H1 (cell line): ENCODE results near the gene BCAR1. TPM values are rescaled to one million over a fixed set of nuclear protein-coding genes. Genes with fewer than 3 reads are reported as not detected.

ENCODE experiments used
- CTCF ChIA-PET: fragments of 300-600 bp; sonication (Branson Sonifier 250); formaldehyde crosslinking; loops from one replicate; lab custom pipeline; 2021; ENCODE audit not compliant: partially characterized antibody; lab: Charles Lee
- POLR2A ChIA-PET: fragments of 300-600 bp; sonication (Branson Sonifier 250); formaldehyde crosslinking; loops from one replicate; lab custom pipeline; 2021; ENCODE audit warnings: inconsistent platforms; ENCODE audit not compliant: partially characterized antibody; lab: Charles Lee
- DNase-seq, 2 experiments: peaks; one replicate each; pipeline versions ENCODE4 v3.0.0 to v3.0.0-alpha.2; 2010 to 2022; ENCODE audit warnings: low spot score in 2 of 2, low read depth in 1 of 2, mixed read lengths in 1 of 2
- FAIRE-seq: peaks from 2 replicates; lab custom pipeline; 2011; peaks lifted over from hg19 to GRCh38; lab: Jason Lieb, UNC
- H2AFZ ChIP-seq: 2 replicates; pipeline ENCODE4 v1.8.1; 2012; ENCODE audit warnings: low read length, inconsistent platforms
- H2AK5ac ChIP-seq: 2 replicates; pipeline ENCODE4 v1.6.1; 2013; ENCODE audit warnings: low read depth, low read length
- H2BK120ac ChIP-seq: replicated peaks from 2 replicates; pipeline ENCODE3; 2013; ENCODE audit warnings: low read depth, low read length, inconsistent platforms
- H2BK12ac ChIP-seq: 2 replicates; pipeline ENCODE4 v1.6.1; 2013; ENCODE audit warnings: low read depth, low read length
- H2BK15ac ChIP-seq: 2 replicates; pipeline ENCODE4 v1.6.1; 2013; ENCODE audit warnings: low read length
- H2BK20ac ChIP-seq: 2 replicates; pipeline ENCODE4 v1.6.1; 2013; ENCODE audit warnings: low read length
- H2BK5ac ChIP-seq: 2 replicates; pipeline ENCODE4 v1.6.1; 2013; ENCODE audit warnings: low read depth, low read length
- H3K14ac ChIP-seq: 2 replicates; pipeline ENCODE4 v1.6.1; 2013; ENCODE audit warnings: inconsistent platforms; ENCODE audit not compliant: insufficient read length
- H3K18ac ChIP-seq: 2 replicates; pipeline ENCODE4 v1.6.1; 2013; ENCODE audit warnings: low read length; ENCODE audit errors: extremely low read depth
- H3K23ac ChIP-seq: 2 replicates; pipeline ENCODE4 v1.6.1; 2013; ENCODE audit warnings: inconsistent platforms; ENCODE audit not compliant: insufficient read length
- H3K23me2 ChIP-seq: 2 replicates; pipeline ENCODE4 v1.6.1; 2013; ENCODE audit warnings: low read depth, low read length
- H3K27ac ChIP-seq: 2 replicates; pipeline ENCODE4 v1.6.1; 2011; ENCODE audit warnings: low read depth, low read length, inconsistent platforms
- H3K27me3 ChIP-seq, 4 experiments: replicated peaks in 1 of 4; 1 replicate in 1 of 4; 2 replicates in 3 of 4; pipeline versions ENCODE4 v1.6.1 to v1.8.1; 2011 to 2013; ENCODE audit warnings: low read length in 3 of 4, mild to moderate bottlenecking in 3 of 4, inconsistent platforms in 2 of 4, mixed read lengths in 2 of 4, moderate library complexity in 1 of 4; ENCODE audit not compliant: control insufficient read depth in 3 of 4, insufficient read depth in 3 of 4; ENCODE audit errors: extremely low read depth in 1 of 4
- H3K36me3 ChIP-seq, 4 experiments: 2 replicates each; pipeline versions ENCODE4 v1.6.1 to v1.8.1; 2011 to 2013; ENCODE audit warnings: mild to moderate bottlenecking in 4 of 4, low read length in 3 of 4, moderate library complexity in 2 of 4, control low read depth in 1 of 4, inconsistent platforms in 1 of 4; ENCODE audit not compliant: insufficient read depth in 4 of 4, control insufficient read depth in 2 of 4
- H3K4ac ChIP-seq: replicated peaks from 2 replicates; pipeline ENCODE3; 2013; ENCODE audit warnings: low read length, low read depth, mixed read lengths, inconsistent platforms; ENCODE audit not compliant: insufficient read length
- H3K4me1 ChIP-seq, 4 experiments: replicated peaks in 1 of 4; 1 replicate in 1 of 4; 2 replicates in 3 of 4; pipeline versions ENCODE4 v1.6.1 to v1.8.1; 2011 to 2013; ENCODE audit warnings: low read length in 3 of 4, inconsistent platforms in 2 of 4, mixed read lengths in 1 of 4; ENCODE audit not compliant: insufficient read depth in 4 of 4, control insufficient read depth in 3 of 4
- H3K4me2 ChIP-seq, 2 experiments: 2 replicates each; pipeline versions ENCODE4 v1.6.1 to v1.8.1; 2011 to 2013; ENCODE audit warnings: low read depth in 2 of 2, low read length in 2 of 2, control low read depth in 1 of 2, inconsistent platforms in 1 of 2, mild to moderate bottlenecking in 1 of 2; ENCODE audit not compliant: insufficient read depth in 1 of 2
- H3K4me3 ChIP-seq, 4 experiments: fragments of 200-600, 300-600 bp in 1 of 4; sonication (generic), shearing (Covaris generic), sonication (Bioruptor Twin) in 1 of 4; 2 replicates each; pipeline versions ENCODE4 v1.5.1 to v1.8.1; 2011 to 2016; ENCODE audit warnings: low read length in 4 of 4, low read depth in 3 of 4, control low read depth in 2 of 4, inconsistent platforms in 2 of 4, mild to moderate bottlenecking in 2 of 4, mixed read lengths in 1 of 4, moderate library complexity in 1 of 4; ENCODE audit not compliant: insufficient read depth in 2 of 4; ENCODE audit errors: extremely low read depth in 1 of 4
- H3K56ac ChIP-seq: replicated peaks from 2 replicates; pipeline ENCODE3; 2013; ENCODE audit warnings: low read depth, mild to moderate bottlenecking, mixed read lengths, low read length, inconsistent platforms; ENCODE audit not compliant: insufficient read length
- H3K79me1 ChIP-seq: 2 replicates; pipeline ENCODE4 v1.6.1; 2013; ENCODE audit warnings: low read depth, low read length, control low read depth
- H3K79me2 ChIP-seq, 2 experiments: 2 replicates each; pipeline versions ENCODE4 v1.6.1 to v1.8.1; 2012 to 2013; ENCODE audit warnings: low read length in 2 of 2, mild to moderate bottlenecking in 2 of 2, inconsistent platforms in 1 of 2; ENCODE audit not compliant: insufficient read depth in 2 of 2, control insufficient read depth in 1 of 2
- H3K9ac ChIP-seq, 4 experiments: replicated peaks in 1 of 4; 1 replicate in 1 of 4; 2 replicates in 3 of 4; pipeline versions ENCODE4 v1.6.1 to v1.8.1; 2011 to 2013; ENCODE audit warnings: low read depth in 3 of 4, low read length in 3 of 4, control low read depth in 2 of 4, mild to moderate bottlenecking in 2 of 4, moderate library complexity in 2 of 4, inconsistent platforms in 1 of 4; ENCODE audit errors: extremely low read depth in 1 of 4
- H3K9me3 ChIP-seq, 2 experiments: 2 replicates each; pipeline versions ENCODE4 v1.6.1 to v1.8.1; 2012 to 2013; ENCODE audit warnings: mild to moderate bottlenecking in 2 of 2, moderate library complexity in 2 of 2, control low read depth in 1 of 2, inconsistent platforms in 1 of 2, low read depth in 1 of 2, low read length in 1 of 2, mixed read lengths in 1 of 2; ENCODE audit not compliant: insufficient read depth in 2 of 2
- H4K20me1 ChIP-seq, 2 experiments: replicated peaks in 1 of 2; 2 replicates each; pipeline versions ENCODE3 to v1.8.1; 2011 to 2013; ENCODE audit warnings: inconsistent platforms in 2 of 2, low read length in 2 of 2, mild to moderate bottlenecking in 1 of 2; ENCODE audit not compliant: insufficient read depth in 2 of 2, control insufficient read depth in 1 of 2
- H4K5ac ChIP-seq: 2 replicates; pipeline ENCODE4 v1.6.1; 2013; ENCODE audit warnings: low read length, low read depth, mixed read lengths, inconsistent platforms; ENCODE audit not compliant: insufficient read length
- H4K8ac ChIP-seq: 2 replicates; pipeline ENCODE4 v1.8.0; 2013; ENCODE audit warnings: mild to moderate bottlenecking, moderate library complexity, low read length, inconsistent platforms; ENCODE audit not compliant: insufficient read depth; ENCODE audit errors: extremely low read depth
- H4K91ac ChIP-seq: replicated peaks from 2 replicates; pipeline ENCODE3; 2013; ENCODE audit warnings: low read length, mixed read lengths, inconsistent platforms; ENCODE audit not compliant: insufficient read length
- ASH2L ChIP-seq: fragments of 200-600, 300-600 bp; sonication (generic); IDR thresholded peaks from one replicate; pipeline ENCODE4 v1.7.1; 2017; ENCODE audit warnings: low read length
- EP300 ChIP-seq, 2 experiments: IDR thresholded peaks; 1 replicate in 1 of 2; 2 replicates in 1 of 2; pipeline ENCODE4 v1.6.1; 2011 to 2012; ENCODE audit warnings: low read depth in 2 of 2, low read length in 2 of 2, mild to moderate bottlenecking in 2 of 2, borderline replicate concordance in 1 of 2, inconsistent platforms in 1 of 2, moderate library complexity in 1 of 2
- GABPA ChIP-seq: IDR thresholded peaks from 2 replicates; pipeline ENCODE4 v1.6.1; 2011; ENCODE audit warnings: mild to moderate bottlenecking, low read length, moderate library complexity, borderline replicate concordance; ENCODE audit not compliant: insufficient read depth
- JUND ChIP-seq: IDR thresholded peaks from 2 replicates; pipeline ENCODE4 v1.6.1; 2011; ENCODE audit warnings: mild to moderate bottlenecking, improper control_type of control experiment, low read length
- POLR2AphosphoS5 ChIP-seq: IDR thresholded peaks from 2 replicates; pipeline ENCODE4 v1.6.1; 2011; ENCODE audit warnings: low read depth, low read length
- RAD21 ChIP-seq, 2 experiments: IDR thresholded peaks in 1 of 2; conservative IDR thresholded peaks in 1 of 2; 2 replicates each; pipeline ENCODE4 v1.6.1; 2011; ENCODE audit warnings: low read depth in 2 of 2, low read length in 2 of 2, improper control_type of control experiment in 1 of 2, inconsistent platforms in 1 of 2, mild to moderate bottlenecking in 1 of 2, moderate library complexity in 1 of 2
- RBBP5 ChIP-seq: IDR thresholded peaks from 2 replicates; pipeline ENCODE4 v1.7.1; 2012; ENCODE audit warnings: low read depth, mild to moderate bottlenecking, inconsistent platforms, low read length, moderate library complexity, borderline replicate concordance
- SIN3A ChIP-seq, 2 experiments: IDR thresholded peaks in 1 of 2; conservative IDR thresholded peaks in 1 of 2; 2 replicates each; pipeline ENCODE4 v1.6.1; 2011 to 2012; ENCODE audit warnings: low read length in 2 of 2, improper control_type of control experiment in 1 of 2, low read depth in 1 of 2, mild to moderate bottlenecking in 1 of 2
- SP2 ChIP-seq: IDR thresholded peaks from 2 replicates; pipeline ENCODE4 v1.6.1; 2012; ENCODE audit warnings: mild to moderate bottlenecking, low read length, inconsistent platforms
- SRF ChIP-seq: IDR thresholded peaks from 2 replicates; pipeline ENCODE4 v1.6.1; 2011; ENCODE audit warnings: mild to moderate bottlenecking, low read depth, low read length, moderate library complexity
- SUZ12 ChIP-seq: fragments of 200-600 bp; sonication (generic); IDR thresholded peaks from 2 replicates; pipeline ENCODE4 v1.6.1; 2012; ENCODE audit warnings: mild to moderate bottlenecking, inconsistent platforms, low read length, moderate library complexity, mixed read lengths
- WGBS, 2 experiments: shearing (Covaris generic) in 1 of 2; methylation state at CpG; one replicate each; pipeline versions ENCODE4 v1.1.6 to v1.1.7; 2013 to 2015; ENCODE audit warnings: low lambda C conversion rate in 2 of 2, mixed read lengths in 2 of 2, inconsistent platforms in 1 of 2, low coverage in 1 of 2, missing lambda C conversion rate in 1 of 2; ENCODE audit not compliant: insufficient replicate concordance in 2 of 2, insufficient coverage in 1 of 2, insufficient read length in 1 of 2; ENCODE audit errors: extremely low coverage in 1 of 2, missing lambda C conversion rate in 1 of 2; 5-methylcytosine and 5-hydroxymethylcytosine counted together
- polyA plus RNA-seq, 7 experiments: library from polyadenylated mRNA; depleted of rRNA in 3 of 7; stranded (reverse) in 5 of 7; unstranded in 2 of 7; fragments of >200 nt in 5 of 7; fragments of 200-250 nt in 2 of 7; gene quantifications; 1 replicate in 5 of 7; 2 replicates in 1 of 7; 4 replicates in 1 of 7; pipeline versions ENCODE4 v1.2.1 to v1.2.3, GENCODE V29; 2011 to 2013; ENCODE audit warnings: missing spikeins in 2 of 7, mixed read lengths in 2 of 7
- total RNA-seq: library from RNA; stranded (reverse); fragmentation: NEBNext Ultra II Directional; extraction: Animal tissue kit (Norgen Biotek cat#: 25700); gene quantifications from 2 replicates; pipeline ENCODE4 v1.2.1, GENCODE V29; 2021

The BCAR1 gene
- total and polyA plus RNA-seq, 2 of the 8 experiments (the other 6 are each of a cell fraction or from before 2014, with no cell fraction given): 59.8 to 105 TPM

DNA sequence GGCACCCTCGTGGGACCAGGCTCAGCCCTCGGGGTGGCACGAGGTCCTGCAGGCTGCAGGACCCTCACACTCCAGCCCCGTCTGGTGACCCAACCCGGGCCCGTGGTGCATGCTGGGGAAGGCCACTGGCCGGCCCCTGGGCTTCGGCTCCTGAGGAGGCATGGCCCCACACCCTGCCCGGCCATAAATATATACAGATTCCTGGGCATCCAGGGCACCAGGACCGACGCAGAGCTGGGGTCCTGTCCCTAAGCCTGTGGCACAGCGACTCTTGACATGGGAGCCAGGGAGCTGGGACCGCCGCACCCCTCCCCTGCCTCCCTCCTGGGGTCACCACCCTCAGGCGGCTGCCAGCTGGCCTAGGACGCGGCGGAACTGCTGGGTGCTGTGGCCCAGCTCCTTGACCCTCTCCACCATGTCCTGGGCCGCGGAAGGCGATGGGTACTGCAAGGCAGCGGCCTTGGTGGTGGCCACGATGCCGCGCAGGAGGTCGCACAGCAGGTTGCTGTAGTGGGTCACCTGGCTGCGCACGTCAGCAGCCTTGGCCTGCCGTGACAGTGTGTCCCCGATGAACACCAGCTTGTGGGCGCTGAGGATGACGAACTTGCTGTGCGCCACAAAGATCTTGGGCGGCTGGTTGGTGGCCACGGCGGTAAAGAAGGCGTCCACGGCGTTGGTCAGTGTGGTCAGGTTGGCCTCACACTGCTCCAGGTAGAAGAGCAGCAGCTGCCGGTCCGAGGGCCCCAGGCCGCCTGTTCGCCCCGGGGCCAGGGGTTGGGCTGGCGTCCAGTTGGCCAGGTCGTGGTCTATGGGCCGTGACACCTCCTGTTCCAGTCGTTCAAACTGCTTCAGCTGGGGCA lies 22.0 kb downstream of the BCAR1 start:
- FAIRE-seq (no peak), DNase-seq (no peak)
- WGBS, 2 experiments: 93% methylated on average over 44 of the region's 48 CpGs; no CpG with 5 or more reads in 1 of the 2 experiments
- ChIA-PET POLR2A (interaction anchor here (0.6 to 22.7 kb wide), 9 partner anchors 8 to 70 kb away, joined by 3 to 375 read pairs (median 3); partner anchors contain the start of genes BCAR1 and CTRB2), CTCF (interaction anchor here (0.6 to 3.0 kb wide), 8 partner anchors 9 to 292 kb away, joined by 3 to 10 read pairs (median 4); no protein-coding TSS in a partner anchor)
- no peak overlapping the region for H4K5ac ChIP-seq
- H2AK5ac ChIP-seq: no peak overlapping the region
- no peak overlapping the region for H3K27ac ChIP-seq
- H3K79me1 ChIP-seq: no peaks in the 10 kb centered on the region
- H2BK12ac ChIP-seq: no peak overlapping the region
- no peaks in the 10 kb centered on the region for H3K27me3 ChIP-seq
- no peak overlapping the region for H4K91ac ChIP-seq
- no peak overlapping the region for H2BK120ac ChIP-seq
- no peaks in the 10 kb centered on the region for H3K79me2 ChIP-seq
- no peak overlapping the region for H2AFZ ChIP-seq
- H3K36me3 ChIP-seq: peaks cover 10 to 26% (median 21%) of the 10 kb centered on the region in 4 experiments
- no peak overlapping the region for H3K14ac ChIP-seq
- H2BK20ac ChIP-seq: no peak overlapping the region
- no peak overlapping the region; the same call in 1 of the 2 replicates for H4K8ac ChIP-seq
- no peak overlapping the region for H3K18ac ChIP-seq
- no peak overlapping the region for H2BK15ac ChIP-seq
- no peaks in the 10 kb centered on the region for H3K23me2 ChIP-seq
- H3K56ac ChIP-seq: no peak overlapping the region
- H3K23ac ChIP-seq: no peak overlapping the region
- H2BK5ac ChIP-seq: 0 out of 2 replicates have a peak overlapping the region, but pooled peaks have one; percentile 24
- H4K20me1 ChIP-seq: peaks cover 5 to 11% of the 10 kb centered on the region in 2 experiments
- H3K4me1 ChIP-seq: peaks cover 0 to 4% (median 0%) of the 10 kb centered on the region in 4 experiments; a peak in 1 of 7 replicates
- no peak overlapping the region for H3K4me3 ChIP-seq
- no peak overlapping the region for H3K4ac ChIP-seq
- no peak overlapping the region; a peak in 1 of 7 replicates for H3K9ac ChIP-seq
- H3K9me3 ChIP-seq: no peaks in the 10 kb centered on the region
- no peak overlapping the region for H3K4me2 ChIP-seq
- TF ChIP-seq POLR2AphosphoS5 (no peak), SIN3A (conservative IDR thresholded peaks at IDR 0.05 in 1 of 2, IDR thresholded peaks at IDR 0.05 in 1 of 2; ENCODE audit: low read depth in 1 of 2, low read length in 2 of 2) (no peak), ASH2L (no peak), RBBP5 (no peak), SRF (no peak), JUND (no peak), SP2 (no peak), SUZ12 (no peak), GABPA (no peak), EP300 (IDR thresholded peaks at IDR 0.05; ENCODE audit: borderline replicate concordance in 1 of 2, low read depth in 2 of 2, low read length in 2 of 2) (no peak), RAD21 (IDR thresholded peaks at IDR 0.05 in 1 of 2, conservative IDR thresholded peaks at IDR 0.05 in 1 of 2; ENCODE audit: low read depth in 2 of 2, low read length in 2 of 2) (no peak)
